Loucy (cell line): ENCODE data around the gene SKAP2.

Experiments
- H2AFZ ChIP-seq: fragments of 200-600 bp; sonication (generic); 2 replicates; pipeline ENCODE4 v1.6.0; 2016; ENCODE audit warnings: antibody characterized with exemption, mild to moderate bottlenecking, low read length, moderate library complexity
- H3F3A ChIP-seq: fragments of 200-600 bp; 2 replicates; pipeline ENCODE4 v1.6.0; 2016; ENCODE audit warnings: antibody characterized with exemption, low read depth, mild to moderate bottlenecking
- H3K27me3 ChIP-seq: fragments of 200-600 bp; sonication (generic); 2 replicates; pipeline ENCODE4 v1.6.1; 2014; ENCODE audit warnings: low read length, mild to moderate bottlenecking; ENCODE audit not compliant: insufficient read depth, poor library complexity, severe bottlenecking
- H3K36me3 ChIP-seq: fragments of 200-600 bp; sonication (generic); 2 replicates; pipeline ENCODE4 v1.6.1; 2016; ENCODE audit warnings: low read length; ENCODE audit not compliant: insufficient read depth
- H3K4me1 ChIP-seq: fragments of 200-600 bp; sonication (generic); 2 replicates; pipeline ENCODE4 v1.5.1; 2014; ENCODE audit warnings: low read length, mild to moderate bottlenecking; ENCODE audit not compliant: insufficient read depth, poor library complexity, severe bottlenecking
- H3K4me2 ChIP-seq: fragments of 200-600 bp; sonication (generic); 2 replicates; pipeline ENCODE4 v1.6.0; 2014; ENCODE audit warnings: antibody characterized with exemption, low read length, low read depth, mild to moderate bottlenecking; ENCODE audit not compliant: poor library complexity, severe bottlenecking
- H3K4me3 ChIP-seq: fragments of 200-600 bp; sonication (generic); 2 replicates; pipeline ENCODE4 v1.5.1; 2014; ENCODE audit warnings: low read length, mild to moderate bottlenecking, mixed read lengths; ENCODE audit not compliant: poor library complexity, severe bottlenecking
- H3K79me2 ChIP-seq: fragments of 200-600 bp; sonication (generic); 2 replicates; pipeline ENCODE4 v1.6.1; 2014; ENCODE audit warnings: low read length; ENCODE audit not compliant: insufficient read depth
- H3K9ac ChIP-seq: fragments of 200-600 bp; sonication (generic); 2 replicates; pipeline ENCODE4 v1.6.0; 2014; ENCODE audit warnings: mild to moderate bottlenecking, low read depth, low read length, moderate library complexity; ENCODE audit not compliant: poor library complexity, severe bottlenecking
- H3K9me2 ChIP-seq: fragments of 200-600 bp; sonication (generic); replicated peaks from 2 replicates; pipeline ENCODE4 v1.6.1; 2016; ENCODE audit warnings: low read depth, low read length, mixed read lengths
- H3K9me3 ChIP-seq: fragments of 200-600 bp; sonication (generic); 2 replicates; pipeline ENCODE4 v1.6.1; 2014; ENCODE audit warnings: mild to moderate bottlenecking, antibody characterized with exemption, low read length, low read depth; ENCODE audit not compliant: insufficient read depth
- H4K20me1 ChIP-seq: fragments of 200-600 bp; sonication (generic); 2 replicates; pipeline ENCODE4 v1.6.0; 2014; ENCODE audit warnings: antibody characterized with exemption, low read length, mild to moderate bottlenecking; ENCODE audit not compliant: insufficient read depth, poor library complexity, severe bottlenecking
- CTCF ChIP-seq: fragments of 200-600 bp; sonication (generic); conservative IDR thresholded peaks from 2 replicates; pipeline ENCODE4 v1.5.1; 2014; ENCODE audit warnings: mild to moderate bottlenecking, antibody characterized with exemption, low read length
- EZH2phosphoT487 ChIP-seq: fragments of 200-600 bp; IDR thresholded peaks from 2 replicates; pipeline ENCODE4 v1.6.1; 2018; ENCODE audit warnings: antibody characterized with exemption, mild to moderate bottlenecking, moderate library complexity, borderline replicate concordance

Gene SKAP2

GRCh38 chr7:26688936-26689506, 175.4 kb downstream of the SKAP2 start:
- Histone ChIP-seq H3K4me3 (peak overlapping the region; percentile 59), H3K27me3 (no peaks in the 10 kb centered on the region), H3F3A (peaks cover 12% of the 10 kb centered on the region), H2AFZ (no peak overlapping the region), H3K9me2 (no peaks in the 10 kb centered on the region), H3K9ac (peak overlapping the region; percentile 60), H3K79me2 (peaks cover 14% of the 10 kb centered on the region; the same call in 1 of the 2 replicates), H4K20me1 (no peaks in the 10 kb centered on the region), H3K4me1 (peaks cover 67% of the 10 kb centered on the region), H3K36me3 (no peaks in the 10 kb centered on the region), H3K4me2 (peak overlapping the region; percentile 80), H3K9me3 (no peaks in the 10 kb centered on the region)
- TF ChIP-seq CTCF (no peak), EZH2phosphoT487 (no peak)

- Histone ChIP-seq H3K9me2 (no peaks in the 10 kb centered on the region), H2AFZ (no peak overlapping the region), H3F3A (peaks cover 12% of the 10 kb centered on the region), H3K9ac (peak overlapping the region; percentile 60), H4K20me1 (no peaks in the 10 kb centered on the region), H3K9me3 (no peaks in the 10 kb centered on the region), H3K4me3 (peak overlapping the region; percentile 59), H3K4me1 (peaks cover 70% of the 10 kb centered on the region), H3K4me2 (peak overlapping the region; percentile 80), H3K36me3 (no peaks in the 10 kb centered on the region), H3K79me2 (peaks cover 14% of the 10 kb centered on the region; the same call in 1 of the 2 replicates), H3K27me3 (no peaks in the 10 kb centered on the region)
- TF ChIP-seq EZH2phosphoT487 (no peak), CTCF (no peak)
Measured at GRCh38 chr7:26688388-26688787, 176.0 kb downstream of the SKAP2 start.

GRCh38 chr7:26687032-26687431, 177.4 kb downstream of the SKAP2 start:
- Histone ChIP-seq H2AFZ (no peak overlapping the region), H3K4me3 (peak overlapping the region; percentile 3), H3K9me2 (no peaks in the 10 kb centered on the region), H3K4me1 (peaks cover 74% of the 10 kb centered on the region), H4K20me1 (no peaks in the 10 kb centered on the region), H3K36me3 (no peaks in the 10 kb centered on the region), H3K27me3 (no peaks in the 10 kb centered on the region), H3K79me2 (peaks cover 20% of the 10 kb centered on the region; the same call in 1 of the 2 replicates), H3K4me2 (peak overlapping the region; percentile 80), H3K9me3 (no peaks in the 10 kb centered on the region), H3K9ac (peak overlapping the region; percentile 39), H3F3A (peaks cover 12% of the 10 kb centered on the region)
- TF ChIP-seq CTCF (no peak), EZH2phosphoT487 (no peak)
